Right kidney (tissue), 1 donor: ENCODE results near the gene GIMAP4.
"Not testable (repeated sequence)": the region's sequence is repeated elsewhere in the genome, so short reads cannot be mapped to it uniquely, and the experiment has no call there.

Experiments used
- DNase-seq: peaks from one replicate; pipeline ENCODE4 v3.0.0-alpha.2; 2016

The GIMAP4 gene

DNA sequence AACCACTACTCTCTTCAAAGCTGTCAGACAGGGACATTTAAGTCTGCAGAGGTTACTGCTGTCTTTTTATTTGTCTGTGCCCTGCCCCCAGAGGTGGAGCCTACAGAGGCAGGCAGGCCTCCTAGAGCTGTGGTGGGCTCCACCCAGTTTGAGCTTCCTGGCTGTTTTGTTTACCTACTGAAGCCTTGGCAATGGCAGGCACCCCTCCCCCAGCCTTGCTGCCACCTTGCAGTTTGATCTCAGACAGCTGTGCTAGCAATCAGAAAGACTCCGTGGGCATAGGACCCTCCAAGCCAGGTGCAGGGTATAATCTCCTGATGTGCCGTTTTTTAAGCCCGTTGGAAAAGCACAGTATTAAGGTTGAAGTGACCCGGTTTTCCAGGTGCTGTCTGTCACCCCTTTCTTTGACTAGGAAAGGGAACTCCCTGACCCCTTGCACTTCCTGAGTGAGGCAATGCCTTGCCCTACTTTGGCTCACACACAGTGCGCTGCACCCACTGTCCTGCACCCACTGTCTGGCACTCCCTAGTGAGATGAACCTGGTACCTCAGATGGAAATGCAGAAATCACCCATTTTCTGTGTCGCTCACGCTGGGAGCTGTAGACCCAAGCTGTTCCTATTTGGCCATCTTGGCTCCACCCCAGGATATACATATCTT lies 12.9 kb downstream of the GIMAP4 start:
- not testable (repeated sequence) for DNase-seq

DNA sequence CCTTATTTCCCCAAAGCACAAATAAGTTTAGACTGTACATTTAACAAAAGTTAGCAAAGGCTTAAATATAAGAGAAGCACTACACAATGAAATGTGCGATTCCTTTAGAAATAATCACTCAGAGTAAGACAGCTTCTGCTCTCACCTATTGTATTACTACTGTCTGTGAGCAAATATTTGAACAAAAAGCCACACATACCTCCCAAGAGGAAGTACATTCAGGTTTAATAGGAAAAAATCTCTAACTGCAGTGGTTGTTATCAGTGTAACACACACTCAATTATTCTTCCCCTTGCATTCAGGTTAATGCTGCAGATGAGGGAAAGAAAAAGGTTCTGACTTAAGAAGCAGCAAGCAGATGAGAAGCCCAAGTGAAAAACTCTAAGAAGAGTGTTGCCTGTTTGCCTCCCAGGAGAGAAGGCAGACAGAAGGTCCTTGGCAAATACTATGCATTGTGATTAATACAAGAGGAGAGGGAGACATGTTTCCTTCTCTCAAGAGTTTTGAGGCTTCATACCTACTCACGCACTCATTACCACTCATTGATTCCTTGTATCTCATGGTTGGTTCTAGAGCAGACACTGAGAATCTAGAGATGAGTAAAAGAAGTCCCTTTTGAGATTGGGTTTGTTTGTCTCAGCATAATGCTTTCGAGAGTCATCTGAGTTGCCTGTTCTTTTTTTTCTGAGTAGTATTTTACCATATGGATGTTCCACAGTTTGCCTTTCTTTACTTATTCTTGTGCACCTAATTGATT lies 13.6 kb downstream of the GIMAP4 start:
- no peak for DNase-seq

GRCh38 chr7:150585199-150585598 lies 18.0 kb downstream of the GIMAP4 start:
- no peak for DNase-seq

DNA sequence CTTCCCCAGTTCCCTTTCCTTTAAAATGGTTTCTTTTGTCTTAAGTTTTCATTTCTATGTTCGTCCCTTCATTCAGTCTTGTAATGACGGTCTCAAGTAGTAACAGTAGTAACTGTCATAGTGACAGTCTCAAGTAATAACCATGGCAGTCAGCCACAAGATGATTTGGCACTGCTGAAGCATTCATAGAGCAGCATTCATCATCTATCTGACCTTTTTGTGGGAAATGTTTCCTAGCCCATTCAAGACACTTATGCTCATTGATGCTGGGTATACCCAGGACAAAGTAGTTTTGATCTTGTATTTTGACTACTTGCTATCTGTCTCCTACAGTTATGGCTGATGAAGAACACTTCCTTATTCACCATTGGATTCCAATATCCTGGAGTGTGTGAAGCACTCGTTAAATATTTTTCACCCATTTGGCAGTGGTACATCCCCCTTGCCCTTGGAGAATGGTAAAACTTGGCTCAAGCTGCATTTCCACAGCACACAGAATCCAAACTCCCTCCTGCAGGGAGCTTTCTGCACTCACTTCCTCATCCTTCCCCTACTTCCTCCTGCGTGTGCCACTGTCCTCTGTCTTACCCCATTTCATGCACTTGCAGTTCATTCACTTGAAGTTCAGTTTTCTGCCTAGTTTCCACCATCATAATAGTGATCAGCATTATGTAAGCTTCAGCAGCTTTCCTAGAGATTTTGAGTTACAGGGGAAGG lies 19.0 kb downstream of the GIMAP4 start:
- DNase-seq: no peak

GRCh38 chr7:150586785-150587152 lies 19.6 kb downstream of the GIMAP4 start:
- DNase-seq: no peak

GRCh38 chr7:150587551-150587950 lies 20.4 kb downstream of the GIMAP4 start:
- DNase-seq: no peak

DNA sequence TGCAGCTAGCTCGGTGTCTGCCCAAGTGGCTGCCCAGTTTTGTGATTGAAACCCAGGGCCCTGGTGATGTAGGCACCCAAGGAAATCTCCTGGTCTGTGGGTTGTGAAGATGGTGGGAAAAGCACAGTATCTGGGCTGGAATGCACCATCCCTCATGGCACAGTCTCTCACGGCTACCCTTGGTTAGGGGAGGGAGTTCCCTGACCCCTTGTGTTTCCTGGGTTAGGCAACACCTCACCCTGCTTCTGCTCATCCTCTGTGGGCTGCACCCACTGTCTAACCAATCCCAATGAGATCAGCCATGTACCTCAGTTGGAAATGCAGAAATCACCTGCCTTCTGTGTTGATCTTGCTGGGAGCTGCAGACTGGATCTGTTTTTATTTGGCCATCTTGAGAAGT lies 27.6 kb downstream of the GIMAP4 start:
- no peak for DNase-seq

GRCh38 chr7:150595361-150595760 lies 28.2 kb downstream of the GIMAP4 start:
- DNase-seq: no peak

GRCh38 chr7:150603600-150603999 lies 36.4 kb downstream of the GIMAP4 start:
- not testable (repeated sequence) for DNase-seq

DNA sequence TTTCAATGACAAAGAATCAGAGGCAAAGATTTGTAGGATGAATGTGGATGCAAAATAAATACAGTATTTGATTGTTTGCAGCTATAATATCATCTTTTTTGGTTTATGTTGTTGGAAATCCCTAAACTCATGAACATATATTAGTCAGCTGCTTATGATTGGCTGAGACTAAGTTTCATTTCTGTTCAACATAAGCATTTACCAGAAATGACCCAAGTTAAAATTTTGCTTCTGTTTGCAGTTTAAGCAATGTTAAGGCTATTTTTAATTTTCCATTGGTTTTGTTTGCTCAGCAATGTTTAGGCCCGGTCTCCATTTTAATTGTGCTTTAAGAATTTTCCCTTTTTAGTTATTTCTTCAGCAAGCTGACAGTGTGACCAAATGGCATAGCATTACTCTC lies 43.0 kb downstream of the GIMAP4 start:
- no peak for DNase-seq

DNA sequence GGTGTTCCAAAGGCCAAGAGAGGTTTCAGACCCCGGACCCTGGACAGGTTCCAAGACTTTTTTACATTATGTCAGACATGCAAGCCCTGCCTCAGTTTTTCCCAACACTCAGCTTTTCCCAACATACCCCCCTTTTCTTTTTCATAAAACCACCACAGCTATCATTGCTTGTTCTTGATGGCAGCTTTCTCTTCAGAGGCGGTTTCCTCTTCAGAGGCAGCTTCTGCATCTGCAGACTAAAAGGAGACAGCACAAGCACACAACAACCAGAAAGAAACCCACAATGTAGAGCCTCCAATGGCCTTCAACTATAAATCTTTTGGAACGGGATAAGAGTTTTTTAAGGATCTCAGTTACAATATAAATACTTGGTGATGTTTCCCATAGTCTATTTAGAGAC lies 45.7 kb downstream of the GIMAP4 start:
- no peak for DNase-seq

- no peak for DNase-seq
Measured at GRCh38 chr7:150613880-150614279, 46.7 kb downstream of the GIMAP4 start.

DNA sequence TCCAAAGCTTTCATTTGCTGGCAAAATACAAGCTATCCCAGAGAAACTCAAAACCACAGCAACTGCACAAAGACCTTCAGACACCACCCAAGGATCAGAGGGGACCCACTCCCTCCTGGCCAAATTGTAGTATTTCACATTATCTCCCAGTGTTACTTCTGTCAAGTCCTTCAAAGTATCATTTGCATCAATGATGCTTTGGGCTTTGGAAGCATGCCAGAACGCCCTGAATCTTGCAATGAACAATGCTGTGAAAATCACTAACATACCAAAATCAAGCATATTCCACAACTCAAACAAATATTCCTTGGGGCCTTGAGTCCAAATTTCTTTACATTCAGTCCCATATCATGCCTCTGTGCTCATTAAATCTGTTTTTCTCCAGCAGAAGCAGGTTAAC lies 47.2 kb downstream of the GIMAP4 start:
- not testable (repeated sequence) for DNase-seq

DNA sequence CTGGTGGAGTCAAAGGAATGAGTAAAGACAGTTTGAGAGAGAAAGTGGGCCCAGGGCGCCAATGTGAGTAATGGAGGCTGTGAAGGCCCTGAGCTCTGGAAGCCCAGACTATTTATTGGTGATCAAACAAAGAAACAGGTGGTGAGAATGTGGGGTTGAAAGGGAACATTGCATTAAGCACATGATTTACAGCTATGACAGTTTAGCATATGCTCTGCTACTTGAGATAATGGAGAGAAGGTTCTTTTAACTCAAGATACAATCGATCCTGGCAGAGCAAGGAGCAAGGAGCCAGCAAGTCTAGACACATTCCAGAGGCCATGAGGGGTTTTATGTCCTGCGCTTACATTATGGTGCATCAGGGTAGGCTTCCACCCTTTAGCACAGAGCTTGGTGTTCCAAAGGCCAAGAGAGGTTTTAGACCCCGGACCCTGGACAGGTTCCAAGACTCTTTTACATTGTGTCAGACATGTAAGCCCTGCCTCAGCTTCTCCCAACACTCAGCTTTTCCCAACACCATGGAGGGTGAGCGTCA lies 48.1 kb downstream of the GIMAP4 start:
- DNase-seq: not testable (repeated sequence)

GRCh38 chr7:150620061-150620460 lies 52.9 kb downstream of the GIMAP4 start:
- no peak for DNase-seq

GRCh38 chr7:150620617-150621371 lies 53.6 kb downstream of the GIMAP4 start:
- DNase-seq: no peak

DNA sequence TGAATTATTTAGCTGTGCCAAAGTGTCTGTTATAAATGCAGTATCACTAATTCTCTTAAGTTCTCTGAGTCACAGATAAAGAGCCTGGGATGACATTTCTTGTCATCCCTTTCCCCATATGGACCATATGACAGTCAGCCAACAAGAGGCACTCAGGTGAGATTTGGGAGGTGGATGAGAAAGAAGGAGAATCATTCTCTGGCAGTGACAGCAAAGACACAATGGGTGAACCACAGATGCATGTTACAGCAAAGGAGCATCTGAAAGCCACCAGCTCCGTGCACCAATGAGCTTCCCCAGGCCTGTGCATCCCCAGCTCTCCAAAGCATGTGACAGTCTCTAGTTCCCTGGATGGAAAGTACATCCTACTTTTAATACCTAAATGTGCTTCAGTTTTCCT lies 54.2 kb downstream of the GIMAP4 start:
- no peak for DNase-seq
